Common myeloid progenitor, CD34-positive (primary cell): ENCODE data around the gene C8G.

Experiments
- CTCF ChIA-PET: fragments of 350-600 bp; sonication (Branson Sonifier 250); formaldehyde crosslinking; loops from one replicate; lab custom pipeline; 2021; ENCODE audit warnings: antibody characterized with exemption; lab: Charles Lee
- POLR2A ChIA-PET: fragments of 350-600 bp; sonication (Branson Sonifier 250); formaldehyde crosslinking; loops from one replicate; lab custom pipeline; 2021; ENCODE audit warnings: antibody characterized with exemption; lab: Charles Lee
- DNase-seq, 3 donors: peaks; one replicate each; pipeline versions ENCODE4 v3.0.0 to v3.0.0-alpha.2; 2013
- H3K27ac ChIP-seq, 2 experiments: 1 replicate in 1 of 2; 2 replicates in 1 of 2; pipeline ENCODE4 v1.7.0; 2013; ENCODE audit warnings: inconsistent platforms in 2 of 2, low read length in 2 of 2, mild to moderate bottlenecking in 2 of 2, low read depth in 1 of 2, moderate library complexity in 1 of 2; ENCODE audit not compliant: severe bottlenecking in 2 of 2, insufficient read depth in 1 of 2, poor library complexity in 1 of 2
- H3K27me3 ChIP-seq, 5 experiments: replicated peaks in 2 of 5; 1 replicate in 3 of 5; 2 replicates in 2 of 5; pipeline versions ENCODE4 v1.6.1 to v1.7.0; 2013; ENCODE audit warnings: low read length in 4 of 5, mild to moderate bottlenecking in 2 of 5, moderate library complexity in 2 of 5, inconsistent platforms in 1 of 5; ENCODE audit not compliant: insufficient read depth in 5 of 5, control insufficient read depth in 4 of 5
- H3K36me3 ChIP-seq, 4 experiments: 1 replicate in 2 of 4; 2 replicates in 2 of 4; pipeline versions ENCODE4 v1.6.1 to v1.7.0; 2013; ENCODE audit warnings: low read length in 3 of 4, control low read depth in 1 of 4, mild to moderate bottlenecking in 1 of 4; ENCODE audit not compliant: control insufficient read depth in 4 of 4, insufficient read depth in 4 of 4
- H3K4me1 ChIP-seq, 4 experiments: 1 replicate in 3 of 4; 2 replicates in 1 of 4; pipeline versions ENCODE4 v1.6.1 to v1.7.1; 2013; ENCODE audit warnings: low read length in 3 of 4, mild to moderate bottlenecking in 3 of 4, control low read depth in 1 of 4, inconsistent platforms in 1 of 4, moderate library complexity in 1 of 4; ENCODE audit not compliant: control insufficient read depth in 4 of 4, insufficient read depth in 4 of 4; ENCODE audit errors: control extremely low read depth in 1 of 4
- H3K4me3 ChIP-seq, 7 experiments: 1 replicate in 4 of 7; 2 replicates in 3 of 7; pipeline versions ENCODE4 v1.5.1 to v1.7.0; 2013; ENCODE audit warnings: mild to moderate bottlenecking in 7 of 7, low read length in 6 of 7, moderate library complexity in 6 of 7, inconsistent platforms in 2 of 7, low read depth in 2 of 7, control low read depth in 1 of 7; ENCODE audit not compliant: insufficient read depth in 4 of 7, control insufficient read depth in 1 of 7; ENCODE audit errors: extremely low read depth in 1 of 7
- H3K9me3 ChIP-seq, 5 experiments: 1 replicate in 4 of 5; 2 replicates in 1 of 5; pipeline versions ENCODE4 v1.6.1 to v1.7.1; 2013; ENCODE audit warnings: low read length in 4 of 5, mild to moderate bottlenecking in 2 of 5, inconsistent platforms in 1 of 5, low read depth in 1 of 5, moderate library complexity in 1 of 5; ENCODE audit not compliant: control insufficient read depth in 4 of 5, insufficient read depth in 2 of 5; ENCODE audit errors: control extremely low read depth in 1 of 5
- WGBS: methylation state at CpG from one replicate; pipeline ENCODE4 v1.1.5; 2013; ENCODE audit not compliant: insufficient coverage; 5-methylcytosine and 5-hydroxymethylcytosine counted together

Gene C8G

DNA sequence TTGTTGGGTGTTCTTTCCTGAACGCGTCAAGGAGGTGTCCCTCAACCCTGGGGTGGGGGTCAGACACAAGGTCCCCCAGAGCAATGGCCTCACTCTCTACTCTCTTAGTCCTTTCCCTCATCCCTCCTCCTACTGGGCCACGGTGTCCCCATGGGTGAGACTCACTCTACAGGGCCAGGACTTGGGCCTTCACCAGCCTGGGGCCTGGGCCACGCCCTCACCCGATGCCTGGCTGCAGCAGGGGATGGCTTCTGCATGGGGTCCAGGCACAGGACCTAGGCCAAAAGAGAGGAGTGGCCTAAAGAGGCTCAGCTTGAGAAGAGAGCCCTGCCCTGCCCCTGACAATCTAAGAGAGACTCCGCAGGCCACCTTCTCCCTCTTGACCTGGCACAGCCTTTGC, 12.9 kb downstream of the C8G start:
- Histone ChIP-seq H3K4me1 (no peaks in the 10 kb centered on the region), H3K27ac (no peak overlapping the region), H3K9me3 (no peaks in the 10 kb centered on the region), H3K27me3 (no peaks in the 10 kb centered on the region), H3K36me3 (no peaks in the 10 kb centered on the region), H3K4me3 (no peak overlapping the region)
- ChIA-PET POLR2A (no interaction called here), CTCF (interaction anchor here (1.3 kb wide), 1 partner anchor 77 kb away, joined by 4 read pairs; no protein-coding TSS in a partner anchor)
- no peak for DNase-seq
- WGBS = 93% methylated on average over 4 of the region's 6 CpGs

DNA sequence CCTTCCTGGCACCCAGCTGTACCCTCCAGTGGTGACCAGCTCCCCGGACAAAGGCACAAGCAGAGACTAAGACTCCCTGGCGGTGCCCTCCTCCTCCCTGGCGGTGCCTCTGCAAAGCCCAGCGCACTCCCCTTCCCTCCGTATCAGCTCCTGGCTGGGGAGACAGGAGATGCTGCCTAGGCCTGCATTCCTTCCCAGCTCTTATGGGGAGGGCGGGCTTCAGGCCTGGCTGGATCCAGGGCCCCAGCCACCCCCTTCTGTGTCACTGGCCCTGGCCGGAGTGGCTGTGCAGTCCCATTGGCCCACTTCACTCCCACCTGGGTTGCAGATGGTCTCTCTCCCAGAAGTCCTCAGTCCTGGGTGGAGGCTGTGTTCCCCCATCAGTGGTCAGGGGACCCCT, 13.4 kb downstream of the C8G start:
- CTCF ChIA-PET = interaction anchor here (1.3 kb wide), 1 partner anchor 76 kb away, joined by 4 read pairs; no protein-coding TSS in a partner anchor
- Histone ChIP-seq H3K27ac (no peak overlapping the region), H3K9me3 (no peaks in the 10 kb centered on the region), H3K27me3 (no peaks in the 10 kb centered on the region), H3K4me3 (no peak overlapping the region), H3K36me3 (no peaks in the 10 kb centered on the region), H3K4me1 (no peaks in the 10 kb centered on the region)
- 94% methylated on average over 7 of the region's 7 CpGs for WGBS
- no peak for DNase-seq
- POLR2A ChIA-PET = no interaction called here

DNA sequence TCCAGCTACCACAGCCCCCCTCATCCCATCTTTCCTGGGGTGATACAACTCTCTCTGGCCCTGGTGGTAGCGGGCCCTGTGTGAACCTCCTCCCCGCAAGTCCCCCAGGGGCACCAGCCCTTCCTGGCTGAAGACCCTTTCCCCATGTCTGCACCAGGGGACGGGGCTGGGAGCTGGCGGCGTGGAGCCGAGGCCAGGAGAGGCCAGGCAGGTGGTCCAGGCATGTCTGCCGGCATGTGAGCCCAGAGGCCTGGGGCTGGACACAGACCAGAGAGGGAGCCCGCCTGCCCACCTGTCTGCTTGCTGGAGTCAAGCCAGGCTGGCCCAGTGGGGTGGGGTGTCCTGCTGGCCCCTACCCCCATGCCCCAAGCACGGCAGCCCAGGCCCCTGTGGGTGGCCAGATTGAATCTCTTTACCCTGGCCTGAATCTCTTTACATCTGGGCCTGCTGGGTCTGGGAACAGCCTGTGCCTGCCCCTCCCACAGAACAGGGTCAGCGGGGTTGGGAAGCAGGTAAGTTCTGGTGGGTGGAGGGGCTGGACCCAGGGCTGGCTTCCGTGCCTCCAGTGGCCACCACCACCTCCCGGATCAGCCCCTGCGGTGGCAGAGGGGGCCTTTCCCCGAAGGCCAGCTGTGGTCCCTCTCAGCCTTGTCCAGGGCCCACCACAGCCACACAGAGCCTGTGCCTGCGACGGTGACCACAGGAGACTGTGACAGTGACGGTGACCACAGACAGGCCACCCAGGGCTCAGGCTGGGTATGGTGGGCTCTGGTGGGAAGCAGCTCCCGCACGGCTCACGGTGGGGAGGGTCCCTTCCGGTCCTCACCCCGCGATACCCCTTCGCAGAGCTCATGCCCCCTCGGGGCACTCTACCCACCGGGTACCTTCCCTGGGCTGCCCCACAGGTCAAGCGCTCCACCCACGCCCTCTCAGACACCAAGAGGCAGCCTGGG, 14.1 kb downstream of the C8G start:
- 95% methylated on average over 24 of the region's 28 CpGs for WGBS
- ChIA-PET POLR2A (interaction anchor here (0.7 kb wide), 1 partner anchor 12 kb away, joined by 3 read pairs; no protein-coding TSS in a partner anchor), CTCF (interaction anchor here (1.3 kb wide), 1 partner anchor 76 kb away, joined by 4 read pairs; no protein-coding TSS in a partner anchor)
- Histone ChIP-seq H3K4me3 (no peak overlapping the region), H3K27ac (no peak overlapping the region), H3K4me1 (no peaks in the 10 kb centered on the region), H3K36me3 (no peaks in the 10 kb centered on the region), H3K27me3 (no peaks in the 10 kb centered on the region), H3K9me3 (no peaks in the 10 kb centered on the region)
- no peak for DNase-seq

DNA sequence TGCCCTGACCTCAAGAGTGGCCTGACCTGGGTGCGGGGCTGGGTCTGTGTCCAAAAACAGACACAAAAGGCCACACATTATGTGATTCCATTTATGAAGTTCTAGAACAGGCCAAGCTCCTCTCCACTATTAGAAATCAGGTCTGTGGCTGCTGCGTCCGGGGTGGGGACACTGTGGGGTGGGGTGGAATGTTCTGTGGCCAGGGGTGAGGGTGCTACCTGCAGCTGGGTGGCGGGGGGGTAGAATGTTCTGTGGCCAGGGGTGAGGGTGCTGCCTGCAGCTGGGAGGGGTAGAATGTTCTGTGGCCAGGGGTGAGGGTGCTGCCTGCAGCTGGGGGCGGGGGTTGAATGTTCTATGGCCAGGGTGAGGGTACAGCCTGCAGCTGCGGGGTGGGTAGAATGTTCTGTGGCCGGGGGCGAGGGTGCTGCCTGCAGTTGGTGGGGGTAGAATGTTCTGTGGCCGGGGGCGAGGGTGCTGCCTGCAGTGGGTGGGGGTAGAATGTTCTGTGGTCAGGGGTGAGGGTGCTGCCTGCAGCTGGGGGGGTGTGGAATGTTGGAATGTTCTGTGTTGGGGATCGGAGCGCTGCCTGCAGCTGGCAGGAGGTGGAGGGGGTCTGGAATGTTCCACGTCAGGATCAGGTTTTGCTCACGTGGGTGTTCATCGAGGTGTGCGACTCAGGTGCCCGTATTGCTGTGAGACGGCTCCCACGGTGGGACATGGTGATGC, 15.3 kb downstream of the C8G start:
- Histone ChIP-seq H3K4me3 (no peak overlapping the region), H3K36me3 (no peaks in the 10 kb centered on the region), H3K4me1 (no peaks in the 10 kb centered on the region), H3K9me3 (no peaks in the 10 kb centered on the region), H3K27me3 (no peaks in the 10 kb centered on the region), H3K27ac (no peak overlapping the region)
- no peak for DNase-seq
- ChIA-PET CTCF (interaction anchor here (1.1 kb wide), 1 partner anchor 15 kb away, joined by 3 read pairs; no protein-coding TSS in a partner anchor), POLR2A (no interaction called here)
- WGBS = 94% methylated on average over 10 of the region's 19 CpGs

DNA sequence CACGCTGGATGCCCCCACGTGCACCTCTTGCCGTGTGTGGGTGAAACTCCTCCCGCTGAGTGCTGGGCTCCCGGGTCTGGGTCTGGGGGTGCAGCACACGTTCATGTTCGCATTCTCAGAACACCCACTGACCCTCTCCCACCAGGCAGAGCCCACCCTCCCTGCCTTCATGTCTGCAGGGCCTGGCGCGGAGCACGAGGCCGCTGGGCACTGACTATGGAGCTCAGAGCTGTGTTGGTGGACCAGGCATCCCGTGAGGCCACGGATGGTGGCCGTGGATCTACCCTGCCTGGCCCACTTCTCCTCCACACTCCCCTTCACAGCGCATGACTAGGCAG, 15.9 kb downstream of the C8G start:
- H3K36me3 ChIP-seq = no peaks in the 10 kb centered on the region
- CTCF ChIA-PET = interaction anchor here (1.1 kb wide), 1 partner anchor 15 kb away, joined by 3 read pairs; no protein-coding TSS in a partner anchor
- no peaks in the 10 kb centered on the region for H3K27me3 ChIP-seq
- no peak overlapping the region for H3K4me3 ChIP-seq
- peaks cover 0 to 2% (median under 1%) of the 10 kb centered on the region in 4 experiments for H3K4me1 ChIP-seq
- H3K27ac ChIP-seq = no peak overlapping the region
- no peak for DNase-seq
- no peaks in the 10 kb centered on the region for H3K9me3 ChIP-seq
- WGBS = 95% methylated on average over 14 of the region's 15 CpGs
- POLR2A ChIA-PET = no interaction called here

DNA sequence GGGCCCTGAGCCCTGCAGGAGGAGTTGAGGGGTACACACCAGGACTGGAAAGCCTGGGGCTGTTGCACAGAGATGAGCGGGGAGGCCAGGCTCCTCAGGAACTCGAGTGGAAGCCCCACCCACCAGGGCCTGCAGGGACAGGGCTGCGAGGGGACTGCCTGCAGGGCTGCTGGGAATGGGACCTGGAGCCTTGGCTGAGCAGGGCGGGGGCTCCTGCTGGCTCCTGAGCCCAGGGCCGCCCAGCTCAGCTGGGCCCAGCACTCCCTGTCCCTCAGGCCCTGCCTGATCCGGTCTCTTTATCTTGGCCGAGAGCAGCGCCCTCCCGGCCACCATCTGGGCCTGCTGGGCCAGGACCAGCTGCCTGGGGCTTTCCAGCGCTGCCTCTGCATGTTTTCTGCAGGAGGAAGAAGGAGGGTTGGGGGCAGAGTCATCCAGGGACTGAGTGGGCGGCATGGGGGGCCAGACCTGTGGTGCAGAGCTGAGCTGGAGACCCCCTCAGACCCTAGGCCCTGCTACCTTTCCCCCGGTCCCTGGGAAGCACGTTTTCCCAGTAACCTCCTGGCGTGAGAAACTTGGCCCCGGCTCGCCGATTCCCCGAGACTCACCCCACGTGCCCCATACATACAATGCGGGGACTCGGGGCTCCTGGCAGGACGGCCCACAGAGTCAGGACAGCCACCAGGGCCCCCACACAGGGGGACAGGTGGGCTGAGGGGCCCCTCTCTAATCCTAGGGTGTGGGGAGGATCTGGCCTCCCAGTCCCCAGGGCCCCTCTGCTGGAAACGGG, 16.4 kb downstream of the C8G start:
- Histone ChIP-seq H3K4me3 (no peak overlapping the region), H3K27me3 (peaks cover 0 to 2% (median 0%) of the 10 kb centered on the region in 5 experiments), H3K4me1 (peaks cover 0 to 6% (median 5%) of the 10 kb centered on the region in 4 experiments), H3K36me3 (no peaks in the 10 kb centered on the region), H3K9me3 (no peaks in the 10 kb centered on the region), H3K27ac (no peak overlapping the region)
- 94% methylated on average over 18 of the region's 23 CpGs for WGBS
- ChIA-PET CTCF (interaction anchor here (1.7 kb wide), 1 partner anchor 13 kb away, joined by 3 read pairs; no protein-coding TSS in a partner anchor), POLR2A (no interaction called here)
- DNase-seq = no peak
